CD4-positive, alpha-beta T cell (primary cell): ENCODE results near the gene HORMAD2. TPM values are rescaled to one million over a fixed set of nuclear protein-coding genes. Genes with fewer than 3 reads are reported as not detected.

Experiments
- ATAC-seq: fragments of 200-7000 bp; cut with Tn5 transposase; one replicate; pipeline ENCODE4 v1.10.0; 2022; ENCODE audit warnings: mild to moderate bottlenecking; ENCODE audit not compliant: poor library complexity
- CTCF ChIA-PET: fragments of 350-600 bp; sonication (Branson Sonifier 250); formaldehyde crosslinking; loops from one replicate; lab custom pipeline; 2021; ENCODE audit warnings: antibody characterized with exemption, inconsistent platforms; lab: Charles Lee
- POLR2A ChIA-PET: fragments of 350-600 bp; sonication (Branson Sonifier 250); formaldehyde crosslinking; loops from one replicate; lab custom pipeline; 2021; ENCODE audit warnings: antibody characterized with exemption, inconsistent platforms; lab: Charles Lee
- DNase-seq, 14 experiments: peaks; one replicate each; pipeline ENCODE4 v3.0.0-alpha.2; 2013 to 2020; ENCODE audit warnings: mixed read lengths in 2 of 14
- H3K27ac ChIP-seq, 2 donors: one replicate each; pipeline versions ENCODE4 v1.5.1 to v1.7.0; 2013; ENCODE audit warnings: low read length in 2 of 2, low read depth in 1 of 2, mild to moderate bottlenecking in 1 of 2
- H3K27me3 ChIP-seq, 2 experiments: 1 replicate in 1 of 2; 2 replicates in 1 of 2; pipeline versions ENCODE4 v1.6.1 to v1.7.0; 2013; ENCODE audit warnings: low read length in 2 of 2, control low read depth in 1 of 2, mild to moderate bottlenecking in 1 of 2, moderate library complexity in 1 of 2; ENCODE audit not compliant: insufficient read depth in 2 of 2, control insufficient read depth in 1 of 2
- H3K36me3 ChIP-seq: one replicate; pipeline ENCODE4 v1.6.1; 2013; ENCODE audit warnings: low read length, control low read depth; ENCODE audit not compliant: insufficient read depth
- H3K4me1 ChIP-seq: one replicate; pipeline ENCODE4 v1.6.1; 2013; ENCODE audit warnings: low read length, control low read depth; ENCODE audit not compliant: insufficient read depth
- H3K4me3 ChIP-seq: one replicate; pipeline ENCODE4 v1.5.1; 2013; ENCODE audit warnings: mild to moderate bottlenecking, low read length, moderate library complexity
- H3K9me3 ChIP-seq, 2 experiments: 1 replicate in 1 of 2; 2 replicates in 1 of 2; pipeline versions ENCODE4 v1.6.1 to v1.7.0; 2013; ENCODE audit warnings: low read length in 2 of 2, mild to moderate bottlenecking in 2 of 2, control low read depth in 1 of 2, moderate library complexity in 1 of 2; ENCODE audit not compliant: control insufficient read depth in 1 of 2, insufficient read depth in 1 of 2
- H3K27ac Mint-ChIP-seq: one replicate; pipeline ENCODE4 v1.8.0; 2020; ENCODE audit warnings: mixed read lengths
- H3K27me3 Mint-ChIP-seq: one replicate; pipeline ENCODE4 v1.8.0; 2021; ENCODE audit warnings: mixed read lengths
- H3K36me3 Mint-ChIP-seq: one replicate; pipeline ENCODE4 v1.8.0; 2021; ENCODE audit warnings: low read depth, mixed read lengths
- H3K4me1 Mint-ChIP-seq: one replicate; pipeline ENCODE4 v1.8.0; 2021; ENCODE audit warnings: low read depth, mixed read lengths
- H3K4me3 Mint-ChIP-seq: one replicate; pipeline ENCODE4 v1.8.0; 2020; ENCODE audit warnings: mild to moderate bottlenecking, mixed read lengths
- H3K9me3 Mint-ChIP-seq: one replicate; pipeline ENCODE4 v1.8.0; 2020; ENCODE audit warnings: mixed read lengths
- intact Hi-C, 2 experiments: fragments of 100-400 bp; cut with DNase I in 1 of 2; cut with micrococcal nuclease in 1 of 2; formaldehyde crosslinking; loops; one replicate each; pipeline versions ENCODE4 v1.15.1 to v1.9.0; 2023 to 2025; cut with DNase I, micrococcal nuclease
- total RNA-seq, 174 experiments: library from RNA in 2 of 174; stranded (reverse) in 2 of 174; gene quantifications; one replicate each; pipeline ENCODE4 v1.2.3 and lab custom pipeline; 2021 to 2026
- TF ChIP-seq, protein P1 (sequence below): fragments of 200-600 bp; IDR thresholded peaks from one replicate; pipeline ENCODE4 v1.8.0; 2022; ENCODE audit warnings: antibody characterized with exemption, mild to moderate bottlenecking

Gene HORMAD2
- total RNA-seq, 2 experiments from 2014 or later, result not detected

DNA sequence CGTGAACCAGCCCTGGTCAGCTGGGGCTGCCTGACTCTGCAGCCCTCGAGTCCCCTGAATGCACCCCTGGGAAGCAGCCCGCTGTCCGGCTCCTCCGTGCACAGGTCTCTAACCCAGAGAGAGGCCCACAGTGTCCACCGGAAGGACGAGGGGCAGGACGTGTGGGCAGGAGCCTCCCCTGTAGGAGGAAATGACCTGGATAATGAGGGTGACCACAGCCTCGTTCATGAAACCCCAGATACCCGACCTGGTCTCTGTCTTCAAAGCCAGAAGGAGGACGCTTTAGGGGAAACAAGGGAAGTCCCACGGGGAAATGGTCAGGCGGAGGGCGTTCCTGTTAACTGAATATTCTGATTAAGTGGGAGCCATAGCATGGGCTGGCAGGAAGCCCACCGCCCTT lies 143.0 kb downstream of the HORMAD2 start:
- Histone ChIP-seq H3K36me3 (no peaks in the 10 kb centered on the region), H3K4me1 (peaks cover 82% of the 10 kb centered on the region), H3K9me3 (no peaks in the 10 kb centered on the region), H3K4me3 (no peak overlapping the region), H3K27me3 (no peaks in the 10 kb centered on the region), H3K27ac (no peak overlapping the region)
- DNase-seq, result no peak
- Mint-ChIP-seq H3K36me3 (no peaks in the 10 kb centered on the region), H3K9me3 (no peaks in the 10 kb centered on the region), H3K4me1 (peaks cover 79% of the 10 kb centered on the region), H3K27me3 (no peaks in the 10 kb centered on the region), H3K4me3 (no peak overlapping the region), H3K27ac (peak overlapping the region; percentile 80)
- TF ChIP-seq, protein P1, sequence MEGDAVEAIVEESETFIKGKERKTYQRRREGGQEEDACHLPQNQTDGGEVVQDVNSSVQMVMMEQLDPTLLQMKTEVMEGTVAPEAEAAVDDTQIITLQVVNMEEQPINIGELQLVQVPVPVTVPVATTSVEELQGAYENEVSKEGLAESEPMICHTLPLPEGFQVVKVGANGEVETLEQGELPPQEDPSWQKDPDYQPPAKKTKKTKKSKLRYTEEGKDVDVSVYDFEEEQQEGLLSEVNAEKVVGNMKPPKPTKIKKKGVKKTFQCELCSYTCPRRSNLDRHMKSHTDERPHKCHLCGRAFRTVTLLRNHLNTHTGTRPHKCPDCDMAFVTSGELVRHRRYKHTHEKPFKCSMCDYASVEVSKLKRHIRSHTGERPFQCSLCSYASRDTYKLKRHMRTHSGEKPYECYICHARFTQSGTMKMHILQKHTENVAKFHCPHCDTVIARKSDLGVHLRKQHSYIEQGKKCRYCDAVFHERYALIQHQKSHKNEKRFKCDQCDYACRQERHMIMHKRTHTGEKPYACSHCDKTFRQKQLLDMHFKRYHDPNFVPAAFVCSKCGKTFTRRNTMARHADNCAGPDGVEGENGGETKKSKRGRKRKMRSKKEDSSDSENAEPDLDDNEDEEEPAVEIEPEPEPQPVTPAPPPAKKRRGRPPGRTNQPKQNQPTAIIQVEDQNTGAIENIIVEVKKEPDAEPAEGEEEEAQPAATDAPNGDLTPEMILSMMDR, result no peak
- intact Hi-C loops, result no loop called here
- no peak for ATAC-seq
- POLR2A ChIA-PET, result no interaction called here
- CTCF ChIA-PET, result no interaction called here

DNA sequence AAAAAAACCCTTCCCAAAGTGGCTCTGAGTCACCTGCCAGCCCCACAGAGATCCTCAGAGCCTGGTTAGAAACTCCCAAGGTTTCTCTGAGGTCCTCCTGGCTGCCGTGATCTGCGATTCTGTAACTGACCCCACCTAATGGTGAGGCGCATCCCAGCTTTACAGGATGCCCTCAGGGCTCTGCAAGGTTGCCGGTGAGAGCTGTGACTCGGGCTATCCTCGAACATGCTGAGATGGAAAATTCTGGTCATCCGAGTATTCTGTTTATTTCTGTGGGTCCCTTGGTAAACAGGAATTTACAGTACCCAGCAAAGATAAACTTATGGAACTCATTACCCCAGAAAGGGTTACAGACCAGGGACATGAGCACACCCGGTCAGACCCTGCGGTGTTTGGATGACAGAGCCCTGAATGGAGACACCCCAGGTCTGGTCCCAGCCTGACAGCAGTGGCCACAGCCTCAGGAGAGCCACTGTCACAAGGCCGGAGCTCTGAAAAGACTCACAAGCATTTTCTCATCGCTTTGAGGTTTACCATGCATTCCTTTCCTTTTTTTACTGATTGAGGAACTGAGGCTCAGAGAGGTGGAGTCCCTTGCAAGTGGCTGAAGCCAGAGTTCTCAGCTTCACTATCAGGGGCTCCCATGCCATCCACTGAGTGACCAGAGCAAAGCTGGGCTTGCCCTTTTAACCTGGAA lies 144.0 kb downstream of the HORMAD2 start:
- no peaks in the 10 kb centered on the region for H3K9me3 Mint-ChIP-seq
- intact Hi-C loops, result no loop called here
- Histone ChIP-seq H3K36me3 (no peaks in the 10 kb centered on the region), H3K4me1 (peaks cover 80% of the 10 kb centered on the region), H3K4me3 (no peak overlapping the region), H3K9me3 (no peaks in the 10 kb centered on the region), H3K27me3 (no peaks in the 10 kb centered on the region), H3K27ac (no peak overlapping the region)
- no peak for ATAC-seq
- POLR2A ChIA-PET, result no interaction called here
- peaks cover 76% of the 10 kb centered on the region for H3K4me1 Mint-ChIP-seq
- CTCF ChIA-PET, result no interaction called here
- TF ChIP-seq, protein P1, result no peak
- no peak overlapping the region for H3K4me3 Mint-ChIP-seq
- H3K27ac Mint-ChIP-seq, result peak overlapping the region; percentile 80
- no peak for DNase-seq
- H3K36me3 Mint-ChIP-seq, result no peaks in the 10 kb centered on the region
- no peaks in the 10 kb centered on the region for H3K27me3 Mint-ChIP-seq

DNA sequence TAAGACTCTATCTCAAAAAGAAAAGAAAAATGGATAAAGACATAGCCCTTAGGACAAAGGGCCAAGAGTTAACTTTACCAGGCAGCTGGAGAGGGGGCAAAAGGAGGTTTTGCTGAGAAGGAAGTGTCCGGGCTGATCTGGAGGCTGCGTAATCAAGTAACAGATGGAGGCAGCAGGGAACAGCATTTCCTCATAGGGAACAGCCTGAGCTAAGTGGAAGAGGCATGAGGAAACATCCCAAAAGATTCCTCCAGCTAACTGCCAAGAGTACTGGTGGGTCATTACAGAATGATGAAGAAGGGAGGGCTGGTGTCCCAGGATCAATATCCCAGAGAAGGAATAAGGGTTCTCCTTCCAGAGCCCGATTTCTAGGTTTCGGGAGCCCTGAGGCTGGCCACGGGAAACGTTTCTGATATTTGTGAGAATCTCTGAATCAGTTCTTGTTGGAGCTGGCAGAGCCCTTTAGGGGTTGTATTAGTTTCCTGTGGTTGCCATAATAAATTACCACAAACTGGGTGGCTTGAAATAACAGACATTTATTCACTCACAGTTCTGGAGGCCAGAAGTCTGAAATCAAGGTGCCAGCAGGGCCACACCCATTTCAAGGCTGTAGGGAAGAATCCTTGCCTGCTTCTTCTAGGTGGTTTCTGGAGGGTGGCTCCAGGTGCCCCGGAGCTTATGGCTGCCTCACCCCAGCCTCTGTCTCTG lies 145.1 kb downstream of the HORMAD2 start:
- H3K36me3 Mint-ChIP-seq, result no peaks in the 10 kb centered on the region
- H3K4me1 ChIP-seq, result peaks cover 71% of the 10 kb centered on the region
- DNase-seq (no peak), ATAC-seq (no peak)
- no peaks in the 10 kb centered on the region for H3K9me3 Mint-ChIP-seq
- H3K9me3 ChIP-seq, result no peaks in the 10 kb centered on the region
- intact Hi-C loops, result no loop called here
- no peaks in the 10 kb centered on the region for H3K36me3 ChIP-seq
- H3K27ac ChIP-seq, result no peak overlapping the region
- H3K27me3 ChIP-seq, result no peaks in the 10 kb centered on the region
- H3K4me3 ChIP-seq, result no peak overlapping the region
- ChIA-PET POLR2A (no interaction called here), CTCF (no interaction called here)
- H3K27ac Mint-ChIP-seq, result peak overlapping the region; percentile 29
- H3K27me3 Mint-ChIP-seq, result no peaks in the 10 kb centered on the region
- TF ChIP-seq, protein P1, result no peak
- no peak overlapping the region for H3K4me3 Mint-ChIP-seq
- H3K4me1 Mint-ChIP-seq, result peaks cover 65% of the 10 kb centered on the region
